Measurements from ENCODE around the gene TGFBR1.
"Not testable (repeated sequence)": the region's sequence is repeated elsewhere in the genome, so short reads cannot be mapped to it uniquely, and the experiment has no call there.

The TGFBR1 gene

DNA sequence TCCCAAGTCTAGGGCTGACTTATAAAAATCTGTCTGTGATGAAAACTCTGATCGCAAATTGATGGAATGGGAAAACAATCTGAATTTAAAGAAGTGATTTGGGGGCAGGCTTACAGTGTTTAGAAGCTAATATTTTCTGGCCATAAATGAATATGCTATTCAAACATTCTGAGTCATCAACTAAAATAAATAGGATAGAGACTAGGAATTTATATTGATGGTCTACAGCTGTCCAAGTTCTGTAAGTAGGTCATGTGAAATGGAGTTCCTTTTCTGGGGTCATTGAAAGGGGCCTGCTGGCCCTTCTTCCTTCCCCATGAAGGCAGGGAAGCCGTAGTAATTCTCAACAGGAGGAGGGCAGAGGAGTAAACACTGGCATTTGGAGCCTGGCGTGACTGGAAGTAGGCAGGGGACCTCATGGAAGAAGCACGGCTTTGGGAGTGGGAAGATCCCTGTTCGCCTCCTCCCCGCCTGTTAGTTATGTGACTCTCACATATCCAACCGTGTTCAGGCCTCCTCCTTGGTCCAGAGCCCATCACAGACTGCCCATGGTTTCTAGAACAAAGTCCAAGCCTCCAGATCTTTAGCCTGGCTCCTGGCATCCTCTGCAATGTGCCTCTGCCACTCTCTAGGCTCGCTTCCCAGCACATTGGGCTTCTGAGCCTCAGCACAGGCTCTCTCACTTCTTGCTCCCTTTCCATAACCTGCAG is 85.1 kb downstream of the TGFBR1 start:
- peak in 1 of 14 donors; percentile 87 for DNase-seq

DNA sequence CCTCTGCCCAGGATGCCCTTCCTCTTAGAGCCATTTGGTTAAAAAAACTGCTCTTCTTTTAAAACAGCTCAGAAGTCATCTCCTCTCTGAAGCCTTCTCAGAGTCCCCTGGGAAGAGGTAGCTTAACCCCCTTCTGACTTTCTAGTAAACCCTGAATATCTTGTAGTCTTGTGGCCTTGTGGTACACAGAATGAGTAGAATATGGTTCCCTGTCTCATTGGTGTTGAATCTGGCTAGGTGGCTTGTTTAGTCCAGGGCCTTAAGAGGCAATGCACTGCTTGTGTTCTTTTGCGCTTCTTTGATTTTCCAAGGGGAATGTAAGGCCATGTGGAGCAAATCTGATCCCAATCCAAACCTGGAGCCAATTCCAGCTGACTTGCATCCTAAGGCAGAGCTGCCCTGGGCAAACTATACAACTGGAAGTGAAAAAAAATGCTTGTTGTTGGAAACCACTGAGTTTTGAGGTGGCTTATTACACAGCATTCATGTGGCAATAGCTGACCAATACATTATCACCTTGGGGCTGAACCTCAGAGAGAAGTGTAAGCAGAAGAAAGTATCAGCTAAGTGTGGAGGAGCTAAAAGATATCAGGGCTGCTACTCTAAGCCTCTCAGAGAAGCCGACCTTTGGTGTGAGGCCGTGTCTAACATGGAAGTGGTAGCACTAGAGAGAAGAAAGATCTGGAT is 85.8 kb downstream of the TGFBR1 start:
- DNase-seq: no peak

DNA sequence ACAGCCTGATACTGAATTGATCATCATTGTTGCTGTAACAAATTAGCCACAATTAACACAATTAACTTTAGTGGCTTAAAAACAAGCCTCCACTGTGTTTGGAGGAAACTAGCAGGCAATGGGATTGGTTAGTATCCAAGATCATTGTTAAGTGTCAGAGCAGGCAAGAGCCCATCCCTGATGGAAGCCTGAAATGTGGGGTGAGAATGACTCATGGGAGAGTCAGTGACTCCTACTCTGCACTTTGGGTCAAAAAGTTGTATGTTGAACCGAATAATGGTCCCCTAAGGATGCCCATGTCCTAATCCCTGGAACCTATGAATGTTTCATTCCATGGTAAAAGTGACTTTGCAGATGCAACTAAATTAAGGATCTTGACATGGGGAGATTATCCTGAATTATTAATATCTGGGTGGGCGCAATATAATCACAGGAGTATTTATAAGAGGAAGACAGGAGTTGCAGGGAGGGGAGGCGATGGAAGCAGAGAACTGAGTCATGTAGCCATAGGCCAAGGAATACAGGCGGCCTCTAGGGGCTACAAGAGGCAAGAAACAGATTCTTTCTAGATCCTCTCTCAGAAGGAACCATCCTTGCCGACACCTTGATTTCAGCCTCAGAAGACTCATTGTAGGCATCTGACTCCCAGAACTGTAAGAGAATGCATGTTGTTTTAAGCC is 88.0 kb downstream of the TGFBR1 start:
- no peak for DNase-seq

DNA sequence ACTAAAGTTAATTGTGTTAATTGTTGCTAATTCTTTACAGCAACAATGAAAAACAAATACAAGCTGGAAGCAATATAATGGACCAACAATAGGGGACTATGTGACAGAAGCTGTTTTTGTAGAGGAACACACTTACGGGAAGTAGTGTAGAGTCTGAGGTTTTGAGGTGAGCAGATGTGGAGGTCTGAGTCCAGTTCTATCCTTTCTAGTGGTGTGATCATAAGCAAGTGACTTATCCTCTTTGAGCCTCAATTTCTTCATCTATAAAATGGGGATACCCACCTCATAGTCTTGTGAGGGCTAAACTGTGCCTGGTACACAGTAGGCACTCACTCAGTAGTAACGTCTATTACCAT is 88.5 kb downstream of the TGFBR1 start:
- no peak for DNase-seq

DNA sequence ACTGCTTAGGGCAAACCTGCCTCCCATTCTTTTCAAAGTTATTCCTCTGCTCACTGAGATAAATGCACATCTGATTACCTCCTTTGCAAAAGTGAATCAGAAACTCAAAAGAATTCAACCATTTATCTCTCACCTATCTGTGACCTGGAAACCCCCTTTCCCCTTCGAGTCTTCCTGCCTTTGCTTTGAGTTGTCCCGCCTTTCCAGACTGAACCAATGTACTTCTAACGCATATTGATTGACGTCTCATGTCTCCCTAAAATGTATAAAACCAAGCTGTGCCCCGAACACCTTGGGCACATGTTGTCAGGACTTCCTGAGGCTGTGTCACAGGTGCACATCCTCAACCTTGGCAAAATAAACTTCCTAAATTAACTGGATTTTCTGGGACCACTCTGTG is 91.6 kb downstream of the TGFBR1 start:
- DNase-seq: not testable (repeated sequence)

DNA sequence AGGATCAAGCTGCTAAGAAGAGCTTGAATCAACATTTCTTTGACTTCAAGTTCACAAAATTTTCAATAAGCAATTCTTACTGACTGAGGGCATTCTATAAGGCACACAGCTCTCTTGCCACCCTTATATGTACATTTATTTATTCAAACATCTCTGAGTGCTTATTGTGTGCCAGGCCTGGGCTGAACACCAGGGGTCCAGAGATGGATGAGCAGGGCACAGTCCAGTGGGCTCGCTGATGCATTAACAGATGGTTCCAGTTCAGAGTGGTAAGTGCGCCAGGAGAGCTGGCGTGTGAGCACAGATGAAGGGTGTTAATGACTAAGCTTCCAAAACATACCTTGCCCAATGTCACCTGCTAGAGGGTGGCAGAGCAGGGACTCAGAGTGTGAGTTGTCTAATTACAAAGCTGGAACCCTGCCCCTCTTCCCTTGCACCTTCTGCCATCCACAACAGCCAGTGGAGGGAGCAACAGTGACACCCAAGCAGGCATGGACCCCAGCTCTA is 92.3 kb downstream of the TGFBR1 start:
- DNase-seq: peak in 1 of 14 donors; percentile 86

DNA sequence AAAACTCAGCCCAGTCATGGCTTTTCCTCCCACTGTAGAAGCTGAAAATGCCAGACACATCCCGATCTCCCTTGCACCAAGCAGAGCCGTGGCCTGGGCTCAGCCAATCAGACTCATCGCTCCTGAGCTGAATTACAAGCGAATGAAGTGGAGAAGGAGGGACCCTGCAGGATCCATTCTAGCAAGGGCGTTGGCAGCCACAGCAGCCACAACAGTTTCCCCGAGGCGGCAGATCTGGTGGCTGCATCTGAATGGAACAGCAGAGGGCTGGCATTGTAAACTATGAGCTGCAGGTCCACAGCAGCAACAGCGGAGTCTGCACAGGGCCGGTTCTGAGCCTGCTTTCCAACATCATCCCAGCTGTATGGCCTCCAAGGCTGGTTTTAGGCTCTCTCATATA is 93.1 kb downstream of the TGFBR1 start:
- no peak for DNase-seq

DNA sequence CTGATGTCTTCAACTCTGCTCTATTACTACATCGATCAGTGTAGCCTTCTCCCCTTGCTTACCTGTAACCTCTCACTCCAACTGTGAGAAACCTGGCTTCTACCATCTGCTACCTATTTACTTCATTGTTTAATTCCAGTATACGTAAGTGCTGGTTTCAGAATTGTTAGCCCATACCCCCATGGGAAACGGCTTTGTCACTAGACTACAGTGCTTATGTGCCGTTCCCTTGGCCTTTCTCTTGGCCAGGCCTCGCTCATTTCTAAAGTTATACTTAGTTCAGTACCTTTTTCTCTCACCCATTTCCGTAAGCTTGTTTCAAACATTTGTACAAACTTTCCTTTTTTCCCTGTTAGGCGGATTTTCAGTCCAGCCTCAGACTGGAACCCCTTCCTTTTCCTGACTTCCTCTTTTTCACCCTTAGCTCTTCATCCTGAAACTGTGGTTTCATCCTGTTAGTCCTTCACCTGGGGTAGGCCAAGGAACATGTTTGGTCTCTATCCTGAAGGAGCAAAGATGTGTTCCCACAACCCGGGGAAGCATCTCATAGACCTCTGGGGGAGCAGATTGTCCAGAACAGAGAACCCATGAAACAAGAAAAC is 95.1 kb downstream of the TGFBR1 start:
- no peak for DNase-seq

DNA sequence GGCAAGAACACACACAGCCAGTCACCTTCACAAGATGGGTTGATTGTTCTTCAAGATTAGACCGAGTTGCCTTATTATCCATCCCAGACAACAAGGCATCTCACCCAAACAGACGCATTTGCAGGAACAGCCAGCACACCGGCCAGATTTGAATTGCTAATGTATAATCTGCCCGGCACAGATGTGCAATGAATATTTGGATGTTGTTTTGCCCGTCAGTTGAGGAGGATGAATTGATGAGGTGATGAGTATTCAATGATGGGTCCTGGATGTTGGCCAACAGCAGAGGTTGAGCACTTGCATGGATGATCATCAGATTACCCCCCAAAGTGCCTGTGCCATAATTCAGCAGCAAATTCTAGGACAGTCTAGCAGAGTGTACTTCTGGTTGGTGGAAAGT is 96.7 kb downstream of the TGFBR1 start:
- no peak for DNase-seq

Data from C1 segment of cervical spinal cord (tissue), 14 donors.